Neural crest cell (in vitro differentiated cells): ENCODE measurements around the gene DHX57. TPM values are rescaled to one million over a fixed set of nuclear protein-coding genes. Genes with fewer than 3 reads are reported as not detected.
A peak's percentile ranks its signal among the peaks of the same experiment; 100 is the strongest.

Experiments
- DNase-seq: peaks from one replicate; pipeline ENCODE4 v3.0.0; 2021; ENCODE audit warnings: low read depth, mixed read lengths, low spot score
- H3K27ac Mint-ChIP-seq: one replicate; pipeline ENCODE4 v1.8.0; 2021; ENCODE audit warnings: mild to moderate bottlenecking, mixed read lengths; ENCODE audit not compliant: unreplicated experiment
- H3K27me3 Mint-ChIP-seq: 2 replicates; pipeline ENCODE4 v1.8.0; 2021; ENCODE audit warnings: low read depth, mild to moderate bottlenecking, mixed read lengths
- H3K36me3 Mint-ChIP-seq: 2 replicates; pipeline ENCODE4 v1.8.0; 2021; ENCODE audit warnings: low read depth, mild to moderate bottlenecking, mixed read lengths
- H3K4me1 Mint-ChIP-seq: 2 replicates; pipeline ENCODE4 v1.8.0; 2021; ENCODE audit warnings: mixed read lengths
- H3K4me3 Mint-ChIP-seq: one replicate; pipeline ENCODE4 v1.8.0; 2021; ENCODE audit warnings: mild to moderate bottlenecking, mixed read lengths
- H3K9me3 Mint-ChIP-seq: 2 replicates; pipeline ENCODE4 v1.8.0; 2021; ENCODE audit warnings: mixed read lengths
- total RNA-seq: library from RNA; stranded (reverse); gene quantifications from 2 replicates; pipeline ENCODE4 v1.2.1, GENCODE V29; 2021
- TF ChIP-seq, protein P1 (sequence below): fragments of 200-600 bp; sonication (generic); conservative IDR thresholded peaks from 2 replicates; pipeline ENCODE4 v1.5.0; 2021; ENCODE audit warnings: antibody characterized with exemption, mild to moderate bottlenecking

DHX57 gene
- total RNA-seq, 1 donor from 2014 or later: 39.5 TPM

- Mint-ChIP-seq H3K27ac (peak within 1 kb of the TSS; percentile 99), H3K27me3 (peaks cover 11% of the 10 kb centered on the region), H3K9me3 (no peaks in the 10 kb centered on the region), H3K36me3 (peaks cover 35% of the 10 kb centered on the region), H3K4me3 (peak within 1 kb of the TSS; percentile 96), H3K4me1 (peaks cover 58% of the 10 kb centered on the region)
- peak; percentile 99 for DNase-seq
- TF ChIP-seq, protein P1, sequence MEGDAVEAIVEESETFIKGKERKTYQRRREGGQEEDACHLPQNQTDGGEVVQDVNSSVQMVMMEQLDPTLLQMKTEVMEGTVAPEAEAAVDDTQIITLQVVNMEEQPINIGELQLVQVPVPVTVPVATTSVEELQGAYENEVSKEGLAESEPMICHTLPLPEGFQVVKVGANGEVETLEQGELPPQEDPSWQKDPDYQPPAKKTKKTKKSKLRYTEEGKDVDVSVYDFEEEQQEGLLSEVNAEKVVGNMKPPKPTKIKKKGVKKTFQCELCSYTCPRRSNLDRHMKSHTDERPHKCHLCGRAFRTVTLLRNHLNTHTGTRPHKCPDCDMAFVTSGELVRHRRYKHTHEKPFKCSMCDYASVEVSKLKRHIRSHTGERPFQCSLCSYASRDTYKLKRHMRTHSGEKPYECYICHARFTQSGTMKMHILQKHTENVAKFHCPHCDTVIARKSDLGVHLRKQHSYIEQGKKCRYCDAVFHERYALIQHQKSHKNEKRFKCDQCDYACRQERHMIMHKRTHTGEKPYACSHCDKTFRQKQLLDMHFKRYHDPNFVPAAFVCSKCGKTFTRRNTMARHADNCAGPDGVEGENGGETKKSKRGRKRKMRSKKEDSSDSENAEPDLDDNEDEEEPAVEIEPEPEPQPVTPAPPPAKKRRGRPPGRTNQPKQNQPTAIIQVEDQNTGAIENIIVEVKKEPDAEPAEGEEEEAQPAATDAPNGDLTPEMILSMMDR: no peak
These were observed 124.7 kb downstream of the DHX57 start, which contains the start of gene SRSF7 for GRCh38 chr2:38750891-38751595. SRSF7 (minus strand) TSS chr2:38751361; CDS start chr2:38751256, 105 bp downstream.

DNA sequence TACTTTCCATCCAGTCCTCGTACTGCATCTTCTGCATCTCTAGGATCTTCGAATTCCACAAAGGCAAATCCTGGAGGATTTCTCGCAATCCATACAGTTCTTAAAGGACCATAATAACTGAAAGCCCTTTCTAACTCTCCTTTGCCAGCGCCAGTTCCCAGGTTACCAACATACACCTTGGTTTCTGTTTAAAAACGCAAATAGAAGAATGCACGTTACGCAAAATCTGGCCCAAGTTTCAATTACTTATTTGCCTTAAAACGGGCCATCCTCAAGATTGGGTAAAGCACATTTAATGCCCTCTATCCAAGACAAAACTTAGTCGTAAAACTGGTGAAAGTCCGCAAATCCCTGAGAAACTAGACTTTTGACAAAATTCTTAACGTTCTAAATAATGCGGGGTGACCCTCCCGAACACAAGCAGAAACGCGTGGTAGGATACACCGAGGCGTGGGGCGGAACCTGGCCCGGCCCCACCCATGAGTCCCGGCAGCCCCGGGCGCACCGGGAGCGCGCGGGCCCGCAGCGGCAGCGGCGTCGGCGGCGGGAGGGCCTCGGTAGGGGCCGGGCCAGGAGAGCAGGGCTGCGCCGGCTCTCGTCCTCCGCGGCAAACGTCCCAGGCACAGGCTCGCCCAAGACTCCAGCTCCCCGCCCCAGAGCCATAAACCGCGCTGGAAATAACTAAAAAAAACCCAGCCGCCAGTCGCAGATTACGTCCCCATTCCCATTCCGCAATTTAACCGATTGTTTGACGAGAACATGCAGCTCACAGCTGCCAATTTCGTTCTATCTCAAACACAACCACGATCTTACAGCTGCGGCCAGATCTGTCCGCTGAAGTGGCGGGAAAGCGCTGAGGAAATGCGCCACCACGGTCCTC is 125.5 kb downstream of the DHX57 start:
- peak; percentile 14 for DNase-seq
- Mint-ChIP-seq H3K27ac (peak overlapping the region; percentile 99), H3K4me1 (peaks cover 64% of the 10 kb centered on the region), H3K9me3 (no peaks in the 10 kb centered on the region), H3K36me3 (peaks cover 39% of the 10 kb centered on the region), H3K27me3 (peaks cover 11% of the 10 kb centered on the region), H3K4me3 (peak overlapping the region; percentile 96)
- TF ChIP-seq, protein P1: no peak

DNA sequence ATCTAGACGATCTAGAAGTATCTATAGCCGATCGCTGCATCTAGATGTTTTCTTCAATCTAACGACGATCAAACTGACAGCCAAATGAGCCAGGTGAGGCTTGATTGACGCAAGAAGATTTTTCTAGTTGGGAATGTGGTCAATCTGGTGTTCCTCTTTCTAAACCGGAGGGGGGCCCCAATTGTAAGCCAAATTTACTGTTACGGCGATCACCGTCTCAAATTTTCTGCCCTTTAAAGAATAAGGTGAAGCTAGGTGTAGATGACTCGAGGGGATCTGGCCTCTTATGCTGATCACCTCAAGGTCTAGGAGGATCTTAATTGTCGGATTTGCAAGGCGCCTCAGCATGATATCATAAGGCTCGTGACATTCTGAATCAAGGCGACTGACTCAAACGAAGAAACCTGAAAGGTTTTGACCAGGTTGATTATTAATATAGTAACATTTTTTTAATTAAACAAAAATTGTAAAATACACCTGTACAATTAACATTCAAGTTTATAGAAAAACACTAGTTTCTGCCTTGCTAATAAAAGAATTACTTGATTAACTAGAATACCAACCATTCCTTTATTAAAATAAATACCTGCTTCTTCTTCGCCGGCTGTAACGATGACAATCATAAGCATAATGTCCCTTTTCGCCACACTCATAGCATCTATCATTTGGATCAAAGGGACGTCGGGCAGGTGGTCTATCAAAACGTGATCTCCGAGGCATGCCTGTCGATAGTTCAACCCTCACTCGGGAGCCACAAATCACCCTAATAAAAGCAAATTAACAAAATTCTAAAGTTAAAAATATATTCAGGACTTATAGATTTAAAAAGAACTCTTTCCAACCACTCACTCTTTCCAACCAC is 126.6 kb downstream of the DHX57 start:
- DNase-seq: no peak
- peaks cover 71% of the 10 kb centered on the region for H3K4me1 Mint-ChIP-seq
- H3K9me3 Mint-ChIP-seq: no peaks in the 10 kb centered on the region
- H3K27me3 Mint-ChIP-seq: peaks cover 11% of the 10 kb centered on the region
- H3K27ac Mint-ChIP-seq: peak overlapping the region; percentile 10
- H3K4me3 Mint-ChIP-seq: peak overlapping the region; percentile 96
- H3K36me3 Mint-ChIP-seq: peaks cover 46% of the 10 kb centered on the region
- TF ChIP-seq, protein P1: no peak

GRCh38 chr2:38748391-38748790 is 127.3 kb downstream of the DHX57 start:
- Mint-ChIP-seq H3K4me1 (peaks cover 72% of the 10 kb centered on the region), H3K27me3 (peaks cover 11% of the 10 kb centered on the region), H3K4me3 (peak overlapping the region; percentile 81), H3K27ac (no peak overlapping the region), H3K9me3 (no peaks in the 10 kb centered on the region), H3K36me3 (peaks cover 50% of the 10 kb centered on the region)
- TF ChIP-seq, protein P1: no peak
- no peak for DNase-seq

GRCh38 chr2:38747819-38748218 is 127.9 kb downstream of the DHX57 start:
- DNase-seq: no peak
- Mint-ChIP-seq H3K4me3 (peak overlapping the region; percentile 81), H3K36me3 (peaks cover 50% of the 10 kb centered on the region), H3K27me3 (peaks cover 11% of the 10 kb centered on the region), H3K4me1 (peaks cover 73% of the 10 kb centered on the region), H3K9me3 (no peaks in the 10 kb centered on the region), H3K27ac (no peak overlapping the region)
- TF ChIP-seq, protein P1: no peak
